Lung (tissue), 12 donors: ENCODE data around the gene TAF1C. TPM values are rescaled to one million over a fixed set of nuclear protein-coding genes. Genes with fewer than 3 reads are reported as not detected.

Source experiments
- ATAC-seq: fragments of 200-7000 bp; cut with Tn5 transposase; one replicate; pipeline ENCODE4 v1.9.1; 2020; ENCODE audit warnings: moderate number of reproducible peaks; ENCODE audit not compliant: insufficient read depth, low FRiP score
- DNase-seq, 3 donors: peaks; one replicate each; pipeline ENCODE4 v3.0.0-alpha.2; 2013 to 2017
- H3K27ac ChIP-seq, 2 donors: one replicate each; pipeline ENCODE4 v1.5.1; 2013; ENCODE audit warnings: mild to moderate bottlenecking in 2 of 2, moderate library complexity in 2 of 2, control low read depth in 1 of 2, inconsistent platforms in 1 of 2, low read depth in 1 of 2, low read length in 1 of 2
- H3K27me3 ChIP-seq, 3 donors: one replicate each; pipeline ENCODE4 v1.5.1; 2013; ENCODE audit warnings: low read length in 2 of 3; ENCODE audit not compliant: control insufficient read depth in 3 of 3, insufficient read depth in 3 of 3
- H3K36me3 ChIP-seq, 4 donors: one replicate each; pipeline ENCODE4 v1.5.1; 2013; ENCODE audit warnings: low read length in 4 of 4, mild to moderate bottlenecking in 1 of 4, moderate library complexity in 1 of 4; ENCODE audit not compliant: control insufficient read depth in 4 of 4, insufficient read depth in 4 of 4
- H3K4me1 ChIP-seq, 5 donors: one replicate each; pipeline ENCODE4 v1.5.1; 2013; ENCODE audit warnings: low read length in 5 of 5, mild to moderate bottlenecking in 2 of 5, moderate library complexity in 1 of 5; ENCODE audit not compliant: control insufficient read depth in 5 of 5, insufficient read depth in 5 of 5
- H3K4me3 ChIP-seq: one replicate; pipeline ENCODE4 v1.5.1; 2013; ENCODE audit warnings: mild to moderate bottlenecking, control low read depth, moderate library complexity
- H3K9ac ChIP-seq, 2 donors: one replicate each; pipeline ENCODE4 v1.5.1; 2013; ENCODE audit warnings: low read length in 2 of 2, control low read depth in 1 of 2; ENCODE audit not compliant: insufficient read depth in 1 of 2
- H3K9me3 ChIP-seq, 4 donors: one replicate each; pipeline ENCODE4 v1.5.1; 2013; ENCODE audit warnings: low read length in 3 of 4, mild to moderate bottlenecking in 1 of 4, moderate library complexity in 1 of 4; ENCODE audit not compliant: control insufficient read depth in 4 of 4, insufficient read depth in 3 of 4
- CTCF ChIP-seq: IDR thresholded peaks from 2 replicates; pipeline ENCODE4 v1.5.1; 2012; ENCODE audit warnings: mild to moderate bottlenecking; ENCODE audit errors: control extremely low read depth, extremely low read depth
- WGBS, 2 donors: extraction: QIAGEN DNeasy Blood & Tissue Kit; methylation state at CpG; one replicate each; pipeline ENCODE4 v1.1.7; 2013; 5-methylcytosine and 5-hydroxymethylcytosine counted together
- polyA plus RNA-seq, 2 donors: library from polyadenylated mRNA; stranded (reverse); fragments of 200-250 nt; gene quantifications; one replicate each; pipeline ENCODE4 v1.2.1, GENCODE V29; 2013
- total RNA-seq, 2 donors: library from RNA; depleted of rRNA in 1 of 2; stranded (reverse); fragments of >200 nt in 1 of 2; gene quantifications; one replicate each; pipeline ENCODE4 v1.2.1, GENCODE V29; 2014 to 2021
- donor health status: control.
- donor health status: control.
- donor health status: Bipolar disorder and iron deficiency.
- donor health status: healthy.
- donor health status: DM: yes; HTN: yes; CAD: no.

TAF1C gene
- total and polyA plus RNA-seq, 4 donors: 36.1 to 53.1 (median 43.3) TPM

GRCh38 chr16:84214451-84215066 lies 27.7 kb upstream of the TAF1C start:
- Histone ChIP-seq H3K9ac (no peak overlapping the region), H3K36me3 (no peaks in the 10 kb centered on the region), H3K4me3 (no peak overlapping the region), H3K4me1 (no peaks in the 10 kb centered on the region), H3K27ac (no peak overlapping the region), H3K27me3 (peaks cover 0 to 5% (median 0%) of the 10 kb centered on the region in 3 donors), H3K9me3 (peaks cover 0 to 1% (median 0%) of the 10 kb centered on the region in 4 donors)
- 74 to 82% methylated on average over 15 of the region's 15 CpGs for whole genome bisulfite sequencing, 2 donors
- no peak for TF ChIP-seq CTCF
- DNase-seq (no peak), ATAC-seq (no peak)

- no peaks in the 10 kb centered on the region for H3K27me3 ChIP-seq
- H3K4me3 ChIP-seq: no peak overlapping the region
- ATAC-seq (no peak), DNase-seq (no peak)
- WGBS, 2 donors: 88 to 94% methylated on average over 4 of the region's 4 CpGs
- no peaks in the 10 kb centered on the region for H3K4me1 ChIP-seq
- peaks cover 0 to 1% (median 0%) of the 10 kb centered on the region in 4 donors for H3K9me3 ChIP-seq
- no peaks in the 10 kb centered on the region for H3K36me3 ChIP-seq
- no peak overlapping the region for H3K27ac ChIP-seq
- no peak overlapping the region for H3K9ac ChIP-seq
- no peak for TF ChIP-seq CTCF
These were observed 25.8 kb upstream of the TAF1C start for GRCh38 chr16:84212631-84213030.

GRCh38 chr16:84212154-84212553 lies 25.3 kb upstream of the TAF1C start:
- DNase-seq (no peak), ATAC-seq (no peak)
- Histone ChIP-seq H3K27ac (no peak overlapping the region), H3K9me3 (peaks cover 0 to 1% (median 0%) of the 10 kb centered on the region in 4 donors), H3K9ac (no peak overlapping the region), H3K4me1 (no peaks in the 10 kb centered on the region), H3K27me3 (no peaks in the 10 kb centered on the region), H3K4me3 (no peak overlapping the region), H3K36me3 (no peaks in the 10 kb centered on the region)
- 62 to 64% methylated on average over 4 of the region's 4 CpGs for WGBS, 2 donors
- TF ChIP-seq CTCF: no peak

- no peak for DNase-seq
- Histone ChIP-seq H3K9ac (no peak overlapping the region), H3K4me3 (no peak overlapping the region), H3K27me3 (no peaks in the 10 kb centered on the region), H3K36me3 (no peaks in the 10 kb centered on the region), H3K4me1 (no peaks in the 10 kb centered on the region), H3K9me3 (peaks cover 0 to 1% (median 0%) of the 10 kb centered on the region in 4 donors), H3K27ac (no peak overlapping the region)
- TF ChIP-seq CTCF: no peak
- ATAC-seq: no peak
- WGBS, 2 donors: 76 to 83% methylated on average over 2 of the region's 2 CpGs
These were observed 23.1 kb upstream of the TAF1C start for GRCh38 chr16:84209989-84210388.
